ENCODE measurements around the gene NR1D2.

DNA sequence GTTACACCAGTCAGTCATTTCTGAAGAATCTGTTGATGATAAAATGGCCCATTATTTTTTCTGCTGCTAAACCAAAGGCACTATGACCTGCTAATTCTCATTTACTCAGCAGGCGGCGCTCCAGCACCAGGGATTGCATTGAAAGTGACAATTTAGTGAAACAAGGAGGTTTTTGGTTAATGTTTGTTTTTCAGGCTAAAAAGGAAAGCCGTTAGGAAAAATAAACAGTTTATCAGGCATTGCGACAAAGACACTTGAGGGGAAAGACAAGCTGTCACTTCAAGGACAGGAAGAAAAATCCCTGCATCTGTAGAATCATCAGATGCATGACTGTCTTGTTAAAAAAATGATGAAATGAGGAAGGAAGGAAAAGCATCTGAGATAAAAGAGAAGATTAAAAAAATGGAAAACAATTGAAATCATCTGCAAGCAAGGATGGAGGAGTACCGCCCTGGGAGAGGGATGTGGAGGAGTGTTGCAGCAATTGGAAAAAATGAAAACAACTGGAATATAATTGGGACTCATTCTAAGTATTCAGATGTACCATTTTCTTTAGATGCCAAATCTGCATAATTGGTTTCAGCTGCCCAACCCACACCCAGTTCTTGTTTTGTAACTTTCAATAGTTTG lies 54.0 kb downstream of the NR1D2 start:
- TF ChIP-seq, protein P1, sequence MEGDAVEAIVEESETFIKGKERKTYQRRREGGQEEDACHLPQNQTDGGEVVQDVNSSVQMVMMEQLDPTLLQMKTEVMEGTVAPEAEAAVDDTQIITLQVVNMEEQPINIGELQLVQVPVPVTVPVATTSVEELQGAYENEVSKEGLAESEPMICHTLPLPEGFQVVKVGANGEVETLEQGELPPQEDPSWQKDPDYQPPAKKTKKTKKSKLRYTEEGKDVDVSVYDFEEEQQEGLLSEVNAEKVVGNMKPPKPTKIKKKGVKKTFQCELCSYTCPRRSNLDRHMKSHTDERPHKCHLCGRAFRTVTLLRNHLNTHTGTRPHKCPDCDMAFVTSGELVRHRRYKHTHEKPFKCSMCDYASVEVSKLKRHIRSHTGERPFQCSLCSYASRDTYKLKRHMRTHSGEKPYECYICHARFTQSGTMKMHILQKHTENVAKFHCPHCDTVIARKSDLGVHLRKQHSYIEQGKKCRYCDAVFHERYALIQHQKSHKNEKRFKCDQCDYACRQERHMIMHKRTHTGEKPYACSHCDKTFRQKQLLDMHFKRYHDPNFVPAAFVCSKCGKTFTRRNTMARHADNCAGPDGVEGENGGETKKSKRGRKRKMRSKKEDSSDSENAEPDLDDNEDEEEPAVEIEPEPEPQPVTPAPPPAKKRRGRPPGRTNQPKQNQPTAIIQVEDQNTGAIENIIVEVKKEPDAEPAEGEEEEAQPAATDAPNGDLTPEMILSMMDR (conservative IDR thresholded peaks at IDR 0.05; ENCODE audit: low read length), result peak; percentile 100
- no peak for TF ChIP-seq EZH2phosphoT487 (IDR thresholded peaks at IDR 0.05; ENCODE audit: borderline replicate concordance, low read depth, low read length)

Data from OCI-LY7 (cell line).